Lower leg skin (tissue), 3 donors: ENCODE data around the gene ACHE.

Source experiments
- POLR2A ChIP-seq, 2 donors: fragments of 450-650 bp; IDR thresholded peaks; one replicate each; pipeline ENCODE4 v1.6.1; 2016 to 2017; ENCODE audit warnings: antibody characterized with exemption in 2 of 2, mild to moderate bottlenecking in 1 of 2, moderate library complexity in 1 of 2
- TF ChIP-seq, protein P1 (sequence below), 3 donors: fragments of 450-650 bp; IDR thresholded peaks; one replicate each; pipeline ENCODE4 v1.5.1; 2016; ENCODE audit warnings: antibody characterized with exemption in 3 of 3, mild to moderate bottlenecking in 3 of 3, moderate library complexity in 2 of 3

GRCh38 chr7:100885440-100886141 is 10.1 kb downstream of the ACHE start:
- TF ChIP-seq, protein P1, sequence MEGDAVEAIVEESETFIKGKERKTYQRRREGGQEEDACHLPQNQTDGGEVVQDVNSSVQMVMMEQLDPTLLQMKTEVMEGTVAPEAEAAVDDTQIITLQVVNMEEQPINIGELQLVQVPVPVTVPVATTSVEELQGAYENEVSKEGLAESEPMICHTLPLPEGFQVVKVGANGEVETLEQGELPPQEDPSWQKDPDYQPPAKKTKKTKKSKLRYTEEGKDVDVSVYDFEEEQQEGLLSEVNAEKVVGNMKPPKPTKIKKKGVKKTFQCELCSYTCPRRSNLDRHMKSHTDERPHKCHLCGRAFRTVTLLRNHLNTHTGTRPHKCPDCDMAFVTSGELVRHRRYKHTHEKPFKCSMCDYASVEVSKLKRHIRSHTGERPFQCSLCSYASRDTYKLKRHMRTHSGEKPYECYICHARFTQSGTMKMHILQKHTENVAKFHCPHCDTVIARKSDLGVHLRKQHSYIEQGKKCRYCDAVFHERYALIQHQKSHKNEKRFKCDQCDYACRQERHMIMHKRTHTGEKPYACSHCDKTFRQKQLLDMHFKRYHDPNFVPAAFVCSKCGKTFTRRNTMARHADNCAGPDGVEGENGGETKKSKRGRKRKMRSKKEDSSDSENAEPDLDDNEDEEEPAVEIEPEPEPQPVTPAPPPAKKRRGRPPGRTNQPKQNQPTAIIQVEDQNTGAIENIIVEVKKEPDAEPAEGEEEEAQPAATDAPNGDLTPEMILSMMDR (IDR thresholded peaks at IDR 0.05) = no peak
- TF ChIP-seq POLR2A (IDR thresholded peaks at IDR 0.05) = no peak
